Prostate gland (tissue), 2 donors: ENCODE data around the gene SCAMP3.

ENCODE experiments used
- CTCF ChIP-seq, 4 experiments: fragments of 200-600 bp in 2 of 4; fragments of 450-650 bp in 2 of 4; sonication (generic) in 2 of 4; IDR thresholded peaks; 1 replicate in 3 of 4; 2 replicates in 1 of 4; pipeline ENCODE4 v1.5.1; 2016 to 2019; ENCODE audit warnings: antibody characterized with exemption in 4 of 4, mild to moderate bottlenecking in 2 of 4, moderate library complexity in 2 of 4
- POLR2A ChIP-seq: fragments of 450-650 bp; IDR thresholded peaks from one replicate; pipeline ENCODE4 v1.6.1; 2016; ENCODE audit warnings: antibody characterized with exemption, mild to moderate bottlenecking
- POLR2AphosphoS5 ChIP-seq: sonication (generic); formaldehyde crosslinking; IDR thresholded peaks from one replicate; pipeline ENCODE4 v1.6.1; 2017; ENCODE audit warnings: antibody characterized with exemption

GRCh38 chr1:155244368-155245162 is 17.6 kb downstream of the SCAMP3 start:
- TF ChIP-seq CTCF (IDR thresholded peaks at IDR 0.05) = peak in 3 of 4 experiments; percentile 63 to 97 (median 97)
- TF ChIP-seq POLR2A = peak; percentile 80
- TF ChIP-seq POLR2AphosphoS5 = peak; percentile 98
